GM18517 (cell line): ENCODE results near the gene F3.
"Not testable (repeated sequence)": the region's sequence is repeated elsewhere in the genome, so short reads cannot be mapped to it uniquely, and the experiment has no call there.

Experiments
- ATAC-seq: cut with Tn5 transposase; IDR thresholded peaks from one replicate; pipeline ENCODE4 v1.9.1; 2021; ENCODE audit warnings: mild to moderate bottlenecking, moderate library complexity; ENCODE audit not compliant: unreplicated experiment

F3 gene

GRCh38 chr1:94541246-94542087 lies at the start of gene F3:
TSS of gene F3 (minus strand) at chr1:94541759. CDS start at chr1:94541636, 123 bp downstream.
- ATAC-seq, result no peak

DNA sequence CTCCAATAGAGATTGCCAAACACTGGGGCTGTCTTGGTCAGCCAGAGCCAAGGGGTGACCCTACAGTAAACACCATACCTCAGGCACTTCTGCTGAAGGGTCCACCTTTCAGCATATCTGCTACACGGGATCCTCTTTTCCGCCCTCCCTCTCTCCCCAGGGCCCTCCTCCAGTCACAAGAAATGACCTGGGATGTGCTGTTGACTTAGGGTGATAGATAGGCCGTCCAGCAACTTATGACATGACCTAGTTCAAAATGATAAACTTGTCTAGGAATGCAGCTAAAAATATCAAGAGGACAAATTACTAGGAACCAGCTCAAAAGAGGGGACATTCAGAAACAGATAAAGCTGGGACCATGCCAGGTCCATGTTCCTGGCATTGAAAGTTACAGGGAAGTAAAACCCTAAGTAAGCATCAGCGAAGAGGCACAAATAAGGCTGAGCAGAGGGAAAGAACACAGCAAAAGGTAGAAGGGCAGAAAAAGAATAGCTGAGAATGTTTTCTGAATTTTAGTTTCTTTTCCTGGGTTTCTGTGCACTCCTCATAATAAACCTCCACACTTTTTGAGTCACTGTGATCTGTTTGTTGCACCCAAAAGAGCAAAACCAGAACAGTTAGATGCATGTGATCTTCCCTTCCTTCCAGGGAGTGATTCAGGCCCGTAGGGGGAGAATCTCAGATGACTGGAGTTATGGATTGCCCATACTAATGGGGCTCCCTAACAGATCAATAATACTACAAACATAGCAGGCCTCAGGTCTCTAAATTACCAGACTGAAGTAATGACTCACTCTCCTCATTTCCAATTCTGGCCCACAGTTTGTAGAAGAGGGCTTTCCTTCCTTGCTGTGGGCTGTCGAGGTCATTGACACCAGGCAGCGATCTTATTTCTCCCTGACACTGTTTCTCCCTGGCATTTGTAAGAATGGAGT lies 48.9 kb upstream of the F3 start:
- ATAC-seq, result no peak

DNA sequence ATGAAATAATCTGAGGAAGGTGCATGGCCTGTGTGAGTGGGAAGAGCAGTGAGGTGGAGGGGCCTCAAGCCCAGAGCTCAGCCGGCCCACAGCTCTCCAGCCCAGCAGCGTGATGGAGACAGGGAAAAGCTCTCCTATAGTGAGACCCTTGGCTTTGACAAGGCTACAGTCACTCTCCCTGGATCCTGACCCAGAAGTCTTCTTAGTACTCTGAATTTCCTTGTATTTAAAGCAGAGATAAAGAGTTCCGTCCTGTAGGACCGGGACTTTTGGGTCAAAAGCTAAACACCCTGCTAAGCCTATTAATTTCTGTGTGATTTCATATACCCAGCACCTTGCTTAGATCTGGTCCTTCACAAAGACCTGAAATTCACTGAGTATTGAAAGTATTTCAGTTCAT lies 48.2 kb upstream of the F3 start:
- no peak for ATAC-seq

GRCh38 chr1:94582565-94582964 lies 41.0 kb upstream of the F3 start:
- no peak for ATAC-seq

DNA sequence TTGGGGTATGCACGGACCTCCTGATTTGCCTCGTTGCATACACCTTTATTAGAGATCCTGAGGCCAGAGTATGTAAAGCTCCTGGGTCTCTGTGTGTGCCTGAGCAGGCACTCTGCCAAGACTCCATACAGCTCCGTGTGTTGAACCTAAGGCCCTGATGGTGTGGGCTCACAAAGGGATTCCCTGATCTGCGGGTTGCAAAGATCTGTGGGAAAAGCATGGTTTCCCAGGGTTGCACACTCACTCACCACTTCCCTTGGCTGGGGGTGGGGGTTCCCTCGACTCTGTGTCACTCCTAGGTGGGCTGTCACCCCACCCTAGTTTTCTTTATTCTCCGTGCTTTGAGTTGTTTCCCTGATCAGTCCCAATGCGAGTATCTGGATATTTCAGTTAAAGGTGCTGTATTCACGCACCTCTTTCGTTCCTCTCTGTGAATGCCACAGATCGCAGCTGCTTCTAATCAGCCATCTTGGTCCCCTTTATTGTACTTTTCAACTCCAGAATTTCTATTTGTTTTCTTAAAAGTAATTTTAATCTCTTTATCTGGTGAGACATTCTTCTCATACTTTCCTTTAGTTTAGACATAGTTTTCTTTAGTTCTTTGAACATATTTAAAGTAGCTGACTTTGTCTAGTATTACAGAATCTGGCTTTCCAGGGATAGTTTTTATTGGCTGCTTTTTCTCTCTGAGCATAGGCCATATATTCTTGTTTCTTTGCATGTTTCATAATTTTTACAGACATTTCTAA lies 39.0 kb upstream of the F3 start:
- no peak for ATAC-seq

DNA sequence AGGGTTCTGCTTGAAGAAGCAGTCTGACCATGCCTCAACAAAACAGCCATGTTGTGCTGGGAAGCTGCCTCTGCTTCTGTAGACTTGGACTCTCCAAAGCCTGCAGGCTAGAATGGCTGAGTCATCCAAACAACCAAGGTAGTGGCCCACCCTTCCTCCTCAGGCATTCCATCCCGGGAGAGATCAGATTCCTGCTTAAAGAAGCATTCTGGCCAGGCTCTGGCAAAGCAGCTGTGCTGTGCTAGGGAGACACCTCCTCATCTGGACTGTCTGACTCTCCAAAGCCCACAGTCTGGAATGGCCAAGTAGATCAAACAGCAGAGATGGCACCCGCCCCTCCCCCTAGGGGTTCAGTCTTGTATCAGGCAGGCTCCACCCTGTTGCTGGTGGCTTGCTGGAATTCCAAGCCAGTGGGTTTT lies 38.3 kb upstream of the F3 start:
- ATAC-seq, result no peak

DNA sequence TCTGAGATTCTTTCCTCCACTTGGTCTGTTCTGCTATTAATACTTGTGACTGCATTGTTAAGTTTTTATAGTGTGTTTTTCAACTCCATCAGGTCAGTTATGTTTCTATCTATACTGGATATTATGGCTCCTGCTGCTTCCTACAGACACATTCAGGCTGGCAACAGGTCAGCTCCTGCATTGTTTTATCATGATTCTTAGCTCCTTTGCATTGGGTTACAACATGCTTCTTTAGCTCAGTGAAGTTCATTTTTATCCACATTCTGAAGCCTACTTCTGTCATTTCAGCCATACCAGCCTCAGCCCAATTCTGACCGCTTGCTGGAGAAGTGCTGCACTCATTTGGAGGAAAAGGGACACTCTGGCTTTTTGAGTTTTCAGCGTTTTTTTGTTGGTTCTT lies 37.3 kb upstream of the F3 start:
- no peak for ATAC-seq

- not testable (repeated sequence) for ATAC-seq
These were observed 32.4 kb upstream of the F3 start for GRCh38 chr1:94573917-94574316.

DNA sequence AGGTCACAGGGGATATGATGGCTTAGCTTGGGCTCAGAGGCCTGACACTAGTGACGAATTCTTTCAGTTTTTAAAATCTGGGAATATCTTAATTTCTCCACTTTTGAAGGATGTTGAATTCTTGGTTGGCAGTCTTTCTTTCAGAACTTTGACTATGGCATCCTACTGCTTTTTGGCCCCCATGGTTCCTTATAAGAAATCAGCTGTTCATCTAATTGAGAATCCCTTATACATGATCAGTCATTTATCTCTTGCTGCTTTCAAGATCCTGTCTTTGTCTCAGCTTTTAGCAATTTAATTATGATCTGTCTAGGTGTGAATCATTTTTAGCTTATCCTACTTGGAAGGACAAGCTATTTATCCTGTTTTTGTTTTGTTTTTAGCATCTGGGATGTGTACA lies 31.2 kb upstream of the F3 start:
- no peak for ATAC-seq

DNA sequence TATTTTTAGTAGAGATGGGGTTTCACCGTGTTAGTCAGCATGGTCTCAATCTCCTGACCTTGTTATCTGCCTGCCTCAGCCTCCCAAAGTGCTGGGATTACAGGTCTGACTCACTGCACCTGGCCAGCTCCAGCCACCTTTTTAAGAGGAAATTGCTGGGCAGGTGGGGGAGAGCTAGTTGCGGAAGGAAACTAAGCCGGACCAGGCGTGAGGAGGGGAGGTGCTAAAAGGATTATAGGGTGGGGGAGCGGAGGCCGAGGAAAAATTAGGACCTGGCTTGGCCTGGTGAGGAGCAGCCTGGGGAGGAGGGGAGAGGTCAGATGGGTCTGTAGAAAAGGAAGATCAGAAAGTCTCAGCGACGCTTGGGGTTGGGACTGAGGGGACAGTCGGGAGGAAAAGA lies 29.4 kb upstream of the F3 start:
- not testable (repeated sequence) for ATAC-seq

DNA sequence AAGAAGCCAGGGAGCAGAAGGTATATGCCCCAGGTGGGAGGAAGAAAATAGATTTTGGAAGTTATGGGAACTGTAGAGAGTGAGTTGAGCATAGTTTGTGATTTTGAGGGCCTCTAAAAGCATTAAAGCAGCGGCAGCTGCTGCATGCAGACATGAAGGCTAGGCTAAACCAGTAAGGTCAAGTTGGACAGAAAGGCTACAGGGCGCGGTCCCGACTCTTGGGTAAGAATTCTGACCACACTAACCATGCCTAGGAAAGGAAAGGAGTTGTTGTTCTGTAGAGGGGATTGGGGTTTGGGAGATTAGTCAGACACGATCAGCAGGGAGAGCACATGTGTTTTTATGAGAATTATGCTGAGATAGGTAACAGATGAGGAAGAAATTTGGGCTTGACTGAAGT lies 27.2 kb upstream of the F3 start:
- not testable (repeated sequence) for ATAC-seq

- ATAC-seq, result not testable (repeated sequence)
These were observed 26.5 kb upstream of the F3 start for GRCh38 chr1:94567975-94568607.

- ATAC-seq, result not testable (repeated sequence)
These were observed 24.9 kb upstream of the F3 start for GRCh38 chr1:94566436-94566835.

- no peak for ATAC-seq
These were observed 24.3 kb upstream of the F3 start for GRCh38 chr1:94565901-94566300.

DNA sequence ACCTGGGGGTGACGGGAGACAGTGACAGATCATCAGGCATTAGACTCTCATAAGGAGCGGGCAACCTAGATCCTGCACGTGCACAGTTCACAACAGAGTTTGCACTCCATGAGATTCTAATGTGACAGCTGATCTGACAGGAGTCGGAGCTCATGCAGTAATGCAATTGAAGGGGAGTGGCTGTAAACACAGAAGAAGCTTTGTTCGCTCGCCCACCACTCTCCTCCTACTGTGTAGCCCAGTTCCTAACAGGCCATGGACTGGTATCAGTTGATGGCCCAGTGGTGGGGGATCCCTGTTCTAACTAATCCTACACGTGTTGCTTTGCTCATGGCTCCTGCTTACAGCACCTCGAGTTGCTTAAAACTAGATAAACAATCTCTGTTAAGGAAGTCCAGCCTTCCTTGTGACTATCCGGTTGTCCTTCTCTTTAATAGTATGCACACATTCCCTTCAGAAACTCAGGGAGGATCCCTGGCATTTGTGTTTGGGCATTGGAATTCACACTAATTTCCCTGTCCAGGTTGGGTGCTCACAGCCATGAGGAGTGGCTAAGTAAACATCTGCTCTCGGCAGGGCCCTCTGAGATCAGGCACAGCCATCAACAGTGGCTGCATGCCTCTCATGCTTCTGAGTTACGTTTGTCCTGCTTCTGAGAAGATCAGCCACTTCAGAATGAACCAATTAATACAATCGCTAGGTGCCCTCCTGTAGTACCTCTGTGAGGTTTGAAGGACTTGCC lies 21.1 kb upstream of the F3 start:
- no peak for ATAC-seq

DNA sequence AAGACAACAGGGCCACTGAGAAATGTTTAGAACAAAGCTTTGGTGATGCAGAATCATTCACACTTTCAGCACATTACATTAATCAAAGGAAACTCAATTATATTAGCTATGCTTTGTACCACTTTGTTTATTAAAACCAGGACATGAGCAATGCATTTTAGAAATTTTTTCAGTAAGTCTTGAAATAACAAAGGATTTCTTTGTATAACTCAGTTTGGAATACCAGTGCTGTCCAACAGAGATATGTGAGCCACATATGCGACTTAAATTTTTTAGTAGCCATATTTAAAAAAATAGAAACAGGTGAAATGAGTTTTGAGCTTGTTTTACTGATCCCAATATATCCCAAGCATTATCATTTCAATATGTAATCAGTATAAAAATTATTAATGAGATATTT lies 18.8 kb upstream of the F3 start:
- ATAC-seq, result no peak

DNA sequence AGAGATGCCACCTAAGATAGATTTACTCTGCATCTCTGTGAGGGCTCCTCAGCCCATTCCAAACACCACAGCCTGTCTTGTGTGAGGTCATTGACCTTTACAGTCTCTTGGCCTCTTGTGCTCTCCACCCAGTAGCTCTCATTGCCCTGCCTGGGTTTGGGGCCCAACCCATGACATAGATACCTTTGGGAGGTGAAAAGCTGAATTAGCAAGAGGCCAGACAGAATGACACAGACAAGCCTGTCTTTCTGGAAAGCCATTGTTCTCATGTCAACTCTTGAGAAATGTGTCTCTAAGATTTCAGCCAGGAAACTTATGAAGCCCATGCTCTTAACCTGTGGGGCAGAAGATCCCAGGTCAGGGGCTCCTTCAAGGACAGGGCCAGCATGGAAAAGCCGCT lies 18.4 kb upstream of the F3 start:
- ATAC-seq, result no peak

DNA sequence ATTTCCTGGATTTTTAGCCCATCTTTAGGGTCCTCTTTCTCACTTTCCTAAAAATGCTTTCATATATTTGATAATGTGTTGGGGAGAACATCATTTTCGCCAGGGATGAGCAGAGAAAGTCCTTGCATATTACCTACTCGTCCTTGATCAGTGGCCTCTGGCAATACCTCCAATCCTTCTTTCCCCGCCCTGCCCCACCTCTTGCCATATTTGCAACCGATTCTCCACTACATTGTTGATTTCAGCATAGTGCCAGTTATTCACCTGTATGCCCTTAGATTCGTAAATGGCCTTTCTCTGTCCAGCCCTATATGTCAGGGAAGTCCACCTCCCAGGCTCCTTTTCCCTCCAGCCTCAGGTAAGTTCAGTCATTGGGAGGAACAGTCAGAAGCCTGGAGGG lies 13.5 kb upstream of the F3 start:
- ATAC-seq, result no peak

DNA sequence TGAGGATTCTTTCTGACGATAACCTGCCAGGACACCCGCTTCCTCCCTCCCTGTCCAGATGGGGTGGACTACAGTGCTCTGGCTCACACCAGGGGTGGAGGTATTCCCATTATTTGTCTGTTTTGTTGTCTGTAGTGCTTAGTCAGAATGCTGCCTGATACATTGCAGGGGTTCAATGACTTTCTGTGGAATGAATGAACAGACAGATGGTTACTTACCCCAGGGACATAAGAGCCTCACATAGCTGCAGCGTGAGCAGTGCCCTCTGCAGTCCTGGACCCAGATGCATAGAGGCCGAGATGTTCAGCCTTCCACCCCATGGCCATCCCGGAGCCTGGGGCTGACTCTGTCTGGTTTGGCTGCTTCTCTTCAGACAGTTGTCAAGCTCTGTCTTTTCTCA lies 13.0 kb upstream of the F3 start:
- ATAC-seq, result no peak

- ATAC-seq, result no peak
These were observed 12.4 kb upstream of the F3 start for GRCh38 chr1:94553931-94554330.
